VCaP (cell line): Measurements from ENCODE around the gene APBB1IP.
"Not testable (repeated sequence)": the region's sequence is repeated elsewhere in the genome, so short reads cannot be mapped to it uniquely, and the experiment has no call there.

Experiments
- H3K27ac ChIP-seq: fragments of 450-650 bp; 2 replicates; pipeline ENCODE4 v1.5.1; 2017
- TF ChIP-seq, protein P1 (sequence below): fragments of 450-650 bp; conservative IDR thresholded peaks from 2 replicates; pipeline ENCODE4 v1.5.1; 2017; ENCODE audit warnings: mild to moderate bottlenecking, moderate library complexity

The APBB1IP gene

DNA sequence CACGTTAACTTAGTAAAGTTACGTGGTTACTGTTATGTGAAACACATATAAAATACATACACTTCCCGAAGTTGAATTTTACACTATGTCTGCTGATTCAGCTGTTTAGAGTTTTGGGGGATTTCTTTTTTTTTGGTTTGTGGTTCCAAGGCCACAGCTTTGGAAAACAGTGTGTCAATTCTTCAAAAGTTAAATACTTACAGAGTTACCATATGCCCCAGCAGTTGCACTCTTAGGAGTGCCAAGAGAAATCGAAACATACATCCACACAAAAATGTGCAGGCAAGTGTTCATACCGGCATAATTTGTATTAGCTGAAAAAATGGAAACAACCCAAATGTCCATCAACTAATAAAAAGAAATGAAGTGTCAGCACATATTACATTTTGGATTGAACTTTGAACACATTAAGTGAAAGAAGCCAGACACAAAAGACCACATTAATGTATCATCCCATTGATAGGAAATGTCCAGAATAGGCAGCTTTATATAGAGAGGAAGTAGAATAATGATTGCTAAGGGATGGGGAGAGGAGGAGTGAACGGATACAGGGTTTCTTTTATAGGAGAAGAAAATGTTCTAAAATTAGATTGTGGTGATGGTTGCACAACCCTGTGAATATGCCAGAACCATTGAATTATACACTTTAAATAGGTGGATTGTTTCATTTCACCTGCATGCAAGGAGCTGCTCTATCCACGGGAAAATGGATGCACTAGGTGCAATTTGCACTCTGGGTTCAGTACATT is 17.6 kb downstream of the APBB1IP start:
- no peak overlapping the region for H3K27ac ChIP-seq
- TF ChIP-seq, protein P1, sequence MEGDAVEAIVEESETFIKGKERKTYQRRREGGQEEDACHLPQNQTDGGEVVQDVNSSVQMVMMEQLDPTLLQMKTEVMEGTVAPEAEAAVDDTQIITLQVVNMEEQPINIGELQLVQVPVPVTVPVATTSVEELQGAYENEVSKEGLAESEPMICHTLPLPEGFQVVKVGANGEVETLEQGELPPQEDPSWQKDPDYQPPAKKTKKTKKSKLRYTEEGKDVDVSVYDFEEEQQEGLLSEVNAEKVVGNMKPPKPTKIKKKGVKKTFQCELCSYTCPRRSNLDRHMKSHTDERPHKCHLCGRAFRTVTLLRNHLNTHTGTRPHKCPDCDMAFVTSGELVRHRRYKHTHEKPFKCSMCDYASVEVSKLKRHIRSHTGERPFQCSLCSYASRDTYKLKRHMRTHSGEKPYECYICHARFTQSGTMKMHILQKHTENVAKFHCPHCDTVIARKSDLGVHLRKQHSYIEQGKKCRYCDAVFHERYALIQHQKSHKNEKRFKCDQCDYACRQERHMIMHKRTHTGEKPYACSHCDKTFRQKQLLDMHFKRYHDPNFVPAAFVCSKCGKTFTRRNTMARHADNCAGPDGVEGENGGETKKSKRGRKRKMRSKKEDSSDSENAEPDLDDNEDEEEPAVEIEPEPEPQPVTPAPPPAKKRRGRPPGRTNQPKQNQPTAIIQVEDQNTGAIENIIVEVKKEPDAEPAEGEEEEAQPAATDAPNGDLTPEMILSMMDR = no peak

DNA sequence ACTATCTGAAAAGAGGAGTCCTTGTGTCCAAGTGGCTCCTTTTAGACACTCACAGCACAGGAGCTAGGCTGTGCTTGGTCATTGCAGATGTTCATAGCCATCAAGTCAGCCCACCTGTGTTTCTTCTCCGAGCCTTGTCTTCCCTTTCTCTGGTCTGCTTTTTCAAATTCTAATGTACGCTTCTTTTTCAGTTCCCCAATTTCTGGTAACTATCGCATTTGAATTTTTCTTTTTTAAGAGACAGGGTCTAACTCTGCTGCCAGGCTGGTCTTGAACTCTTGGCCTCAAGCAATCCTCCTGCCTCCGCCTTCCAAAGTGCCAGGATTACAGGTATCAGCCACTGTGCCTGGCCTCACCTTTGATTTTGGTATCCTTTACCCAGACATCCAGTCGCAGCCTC is 18.9 kb downstream of the APBB1IP start:
- TF ChIP-seq, protein P1 = no peak
- no peak overlapping the region for H3K27ac ChIP-seq

DNA sequence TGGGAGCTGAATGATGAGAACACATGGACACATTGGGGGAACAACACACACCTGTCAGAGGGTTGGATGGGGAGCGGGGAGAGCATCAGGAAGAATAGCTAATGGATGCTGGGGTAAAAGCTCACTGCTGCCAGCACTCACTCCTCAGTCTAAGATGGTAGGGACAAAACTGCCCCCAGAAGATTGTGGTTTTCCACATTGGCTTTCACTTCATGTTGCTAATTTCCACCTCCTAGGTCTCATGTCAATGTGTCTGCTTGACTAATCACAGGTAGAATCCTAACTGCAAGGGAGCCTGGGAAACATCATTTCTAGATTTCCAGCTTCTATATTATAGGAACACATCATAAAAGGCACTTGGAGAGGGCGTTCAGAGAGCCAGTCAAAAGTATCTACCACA is 22.6 kb downstream of the APBB1IP start:
- TF ChIP-seq, protein P1 = no peak
- no peak overlapping the region for H3K27ac ChIP-seq

DNA sequence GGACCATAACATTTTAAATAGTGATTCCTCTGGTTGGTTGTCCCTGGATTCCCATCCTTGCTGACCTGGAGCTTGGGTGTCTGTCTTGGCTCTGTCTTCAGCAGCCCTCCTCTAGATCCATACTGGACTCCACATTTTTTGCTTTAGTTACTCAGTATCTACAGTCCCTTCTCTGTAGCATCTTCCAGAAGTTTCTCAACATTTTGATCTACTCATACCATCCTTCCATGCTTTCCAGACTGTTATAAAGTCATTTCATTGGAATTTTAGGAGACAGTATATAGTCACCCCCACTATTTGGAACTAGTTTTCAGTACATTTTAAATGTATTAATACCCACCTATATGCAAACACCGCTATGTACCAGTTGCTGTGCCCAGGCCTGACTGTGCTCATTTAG is 25.8 kb downstream of the APBB1IP start:
- TF ChIP-seq, protein P1 = no peak
- no peak overlapping the region for H3K27ac ChIP-seq

- no peak overlapping the region for H3K27ac ChIP-seq
- TF ChIP-seq, protein P1 = no peak
Observed at GRCh38 chr10:26464632-26465280, 26.6 kb downstream of the APBB1IP start.

- not testable (repeated sequence) for H3K27ac ChIP-seq
Observed at GRCh38 chr10:26466531-26466930, 28.4 kb downstream of the APBB1IP start.

- H3K27ac ChIP-seq = no peak overlapping the region
- TF ChIP-seq, protein P1 = no peak
Observed at GRCh38 chr10:26467639-26468038, 29.5 kb downstream of the APBB1IP start.

DNA sequence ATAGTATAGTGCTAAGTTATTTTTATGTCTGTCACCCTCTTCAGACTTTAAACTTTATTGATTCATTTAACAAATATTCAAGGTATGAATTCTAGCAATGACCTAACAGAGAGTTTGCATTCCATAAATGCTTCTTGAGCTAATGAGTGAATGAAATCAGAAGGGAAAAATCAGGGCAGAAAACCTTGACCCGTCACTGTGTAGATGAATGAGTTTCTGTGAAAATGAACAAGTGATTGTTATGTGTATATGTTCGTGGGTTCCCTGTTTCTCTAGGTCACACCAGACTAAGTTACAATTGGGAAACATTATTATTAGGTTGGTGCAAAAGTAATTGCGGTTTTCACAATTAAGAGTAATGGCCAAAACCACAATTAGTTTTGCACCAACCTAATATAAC is 30.1 kb downstream of the APBB1IP start:
- TF ChIP-seq, protein P1 = no peak
- H3K27ac ChIP-seq = no peak overlapping the region
